BE2C (cell line): ENCODE results near the gene NANOS3.

Source experiments
- DNase-seq: peaks from one replicate; pipeline ENCODE4 v3.0.0-alpha.2; 2020
- H3K27me3 ChIP-seq: fragments of 250-450 bp; sonication (Bioruptor Pico); 2 replicates; pipeline ENCODE4 v1.5.1; 2020; ENCODE audit warnings: mild to moderate bottlenecking
- H3K36me3 ChIP-seq: fragments of 250-450 bp; sonication (Bioruptor Pico); 2 replicates; pipeline ENCODE4 v1.5.1; 2020; ENCODE audit warnings: mild to moderate bottlenecking
- H3K4me1 ChIP-seq: fragments of 250-450 bp; sonication (Bioruptor Pico); 2 replicates; pipeline ENCODE4 v1.5.1; 2020
- H3K4me3 ChIP-seq: 2 replicates; pipeline ENCODE4 v1.5.1; 2011; ENCODE audit warnings: low read depth, low read length
- H3K9me3 ChIP-seq: fragments of 250-450 bp; sonication (Bioruptor Pico); 2 replicates; pipeline ENCODE4 v1.5.1; 2020
- CTCF ChIP-seq: IDR thresholded peaks from 2 replicates; pipeline ENCODE4 v1.5.1; 2012; ENCODE audit warnings: mild to moderate bottlenecking, low read depth, low read length

NANOS3 gene

GRCh38 chr19:13883516-13884064, 6.7 kb downstream of the NANOS3 start:
- H3K4me3 ChIP-seq, result no peak overlapping the region
- H3K4me1 ChIP-seq, result peaks cover 14% of the 10 kb centered on the region
- DNase-seq, result no peak
- no peaks in the 10 kb centered on the region for H3K9me3 ChIP-seq
- no peaks in the 10 kb centered on the region for H3K27me3 ChIP-seq
- TF ChIP-seq CTCF, result peak; percentile 17; the same call in 1 of the 2 replicates
- H3K36me3 ChIP-seq, result no peaks in the 10 kb centered on the region

- Histone ChIP-seq H3K36me3 (no peaks in the 10 kb centered on the region), H3K9me3 (no peaks in the 10 kb centered on the region), H3K4me3 (no peak overlapping the region), H3K27me3 (no peaks in the 10 kb centered on the region), H3K4me1 (peaks cover 14% of the 10 kb centered on the region)
- no peak for TF ChIP-seq CTCF
- DNase-seq, result peak; percentile 47
These were observed 8.0 kb downstream of the NANOS3 start for GRCh38 chr19:13884726-13885591.

GRCh38 chr19:13885826-13886365, 9.0 kb downstream of the NANOS3 start:
- DNase-seq, result no peak
- TF ChIP-seq CTCF, result no peak

GRCh38 chr19:13887018-13887436, 10.1 kb downstream of the NANOS3 start:
- no peak for TF ChIP-seq CTCF
- Histone ChIP-seq H3K27me3 (no peaks in the 10 kb centered on the region), H3K4me3 (no peak overlapping the region), H3K36me3 (no peaks in the 10 kb centered on the region), H3K4me1 (no peaks in the 10 kb centered on the region; the same call in 1 of the 2 replicates), H3K9me3 (no peaks in the 10 kb centered on the region)
- no peak for DNase-seq

More at GRCh38 chr19:13885826-13886365, 9.0 kb downstream of the NANOS3 start:
- H3K27me3 ChIP-seq, result no peaks in the 10 kb centered on the region
- H3K4me1 ChIP-seq, result peaks cover 8% of the 10 kb centered on the region
- H3K9me3 ChIP-seq, result no peaks in the 10 kb centered on the region
- H3K4me3 ChIP-seq, result no peak overlapping the region
- no peaks in the 10 kb centered on the region for H3K36me3 ChIP-seq

- Histone ChIP-seq H3K4me1 (no peaks in the 10 kb centered on the region; the same call in 1 of the 2 replicates), H3K9me3 (no peaks in the 10 kb centered on the region), H3K27me3 (no peaks in the 10 kb centered on the region), H3K4me3 (no peak overlapping the region), H3K36me3 (no peaks in the 10 kb centered on the region)
- no peak for TF ChIP-seq CTCF
- DNase-seq, result no peak
These were observed 10.6 kb downstream of the NANOS3 start for GRCh38 chr19:13887517-13887916.
